GM12801 (cell line): ENCODE results near the gene SPECC1L.

Source experiments
- TF ChIP-seq, protein P1 (sequence below): IDR thresholded peaks from one replicate; pipeline ENCODE4 v1.5.1; 2011; ENCODE audit warnings: control low read depth; ENCODE audit not compliant: insufficient read length; ENCODE audit errors: extremely low read depth

The SPECC1L gene

DNA sequence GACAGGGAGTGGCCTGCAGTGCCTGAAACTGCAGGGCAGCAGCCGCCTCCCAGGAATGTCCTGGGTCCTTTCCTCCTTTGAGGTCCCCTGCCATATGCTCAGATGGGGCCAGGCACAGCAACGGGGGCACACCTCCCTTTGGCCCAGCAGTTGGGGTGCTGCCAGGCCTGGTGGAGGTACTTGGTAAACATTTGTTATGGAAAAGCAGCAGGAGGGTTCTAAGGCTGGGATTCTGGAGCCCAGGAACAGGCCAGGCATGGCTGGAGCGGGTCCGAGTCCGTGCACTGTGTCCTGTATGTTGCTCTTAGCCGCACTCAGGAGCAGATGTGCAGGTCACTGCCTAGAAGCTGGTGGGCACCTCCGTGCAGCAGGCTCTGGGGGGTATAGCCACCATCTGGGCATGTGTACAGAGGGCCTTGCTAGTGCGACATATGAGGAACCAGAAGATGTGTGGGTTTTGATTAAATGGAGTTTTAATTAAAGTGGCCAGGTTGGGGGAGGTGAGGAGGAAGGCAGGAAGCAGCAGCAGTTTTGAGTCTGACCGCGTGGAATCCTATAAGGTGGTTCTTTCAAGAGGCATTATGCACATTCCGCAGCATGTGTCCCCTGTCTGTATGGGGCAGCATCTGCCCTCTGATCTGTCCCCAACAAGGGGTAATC, 158.2 kb downstream of the SPECC1L start:
- TF ChIP-seq, protein P1, sequence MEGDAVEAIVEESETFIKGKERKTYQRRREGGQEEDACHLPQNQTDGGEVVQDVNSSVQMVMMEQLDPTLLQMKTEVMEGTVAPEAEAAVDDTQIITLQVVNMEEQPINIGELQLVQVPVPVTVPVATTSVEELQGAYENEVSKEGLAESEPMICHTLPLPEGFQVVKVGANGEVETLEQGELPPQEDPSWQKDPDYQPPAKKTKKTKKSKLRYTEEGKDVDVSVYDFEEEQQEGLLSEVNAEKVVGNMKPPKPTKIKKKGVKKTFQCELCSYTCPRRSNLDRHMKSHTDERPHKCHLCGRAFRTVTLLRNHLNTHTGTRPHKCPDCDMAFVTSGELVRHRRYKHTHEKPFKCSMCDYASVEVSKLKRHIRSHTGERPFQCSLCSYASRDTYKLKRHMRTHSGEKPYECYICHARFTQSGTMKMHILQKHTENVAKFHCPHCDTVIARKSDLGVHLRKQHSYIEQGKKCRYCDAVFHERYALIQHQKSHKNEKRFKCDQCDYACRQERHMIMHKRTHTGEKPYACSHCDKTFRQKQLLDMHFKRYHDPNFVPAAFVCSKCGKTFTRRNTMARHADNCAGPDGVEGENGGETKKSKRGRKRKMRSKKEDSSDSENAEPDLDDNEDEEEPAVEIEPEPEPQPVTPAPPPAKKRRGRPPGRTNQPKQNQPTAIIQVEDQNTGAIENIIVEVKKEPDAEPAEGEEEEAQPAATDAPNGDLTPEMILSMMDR = no peak

DNA sequence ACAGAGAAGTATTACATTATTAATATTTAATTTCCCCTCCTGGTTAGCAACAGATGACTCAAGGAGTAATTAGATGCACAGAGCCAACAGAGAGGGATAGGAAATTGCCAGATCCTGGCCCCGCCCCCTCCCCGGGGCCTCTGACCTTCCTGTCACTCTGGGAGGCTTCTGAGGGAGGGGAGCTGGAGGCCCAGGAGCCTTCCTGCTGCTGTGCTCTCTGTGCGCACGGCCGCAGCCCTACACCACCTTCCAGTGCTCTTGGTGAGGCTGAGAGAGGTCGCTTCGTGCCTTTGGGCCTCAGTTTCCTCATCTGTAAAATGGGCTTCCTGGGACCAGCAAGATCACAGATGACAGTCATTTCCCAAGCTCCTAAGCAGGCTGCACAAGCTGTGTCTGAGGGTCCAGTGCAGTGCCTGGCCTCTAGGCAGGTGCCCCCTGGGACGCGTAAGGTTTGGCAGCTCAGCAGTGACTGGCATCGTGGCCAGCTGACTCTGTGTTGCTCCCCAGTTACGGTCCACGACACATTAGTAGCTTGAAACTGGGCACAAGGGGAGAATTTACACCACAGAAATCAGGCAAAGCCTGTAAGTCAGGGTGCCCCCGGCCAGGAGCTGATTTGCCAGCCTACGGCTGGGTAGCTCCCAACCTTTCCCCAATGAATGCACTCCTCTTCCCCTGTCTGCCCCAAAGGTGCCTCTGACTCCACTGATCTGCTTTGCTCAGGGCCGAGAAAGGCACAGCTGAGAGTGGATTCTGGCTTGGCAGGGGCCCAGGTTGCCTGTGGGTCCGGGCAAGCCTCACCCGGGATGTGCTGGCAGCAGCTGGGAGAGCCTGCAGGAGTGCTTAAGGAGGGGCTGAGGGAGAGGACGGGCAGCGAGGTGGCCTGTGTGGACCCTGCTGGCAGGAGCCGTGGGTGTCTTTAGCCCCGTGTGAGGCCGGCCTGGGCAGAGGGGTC, 159.1 kb downstream of the SPECC1L start:
- TF ChIP-seq, protein P1 = no peak

GRCh38 chr22:24430431-24431308, 160.0 kb downstream of the SPECC1L start:
- TF ChIP-seq, protein P1 = no peak

- TF ChIP-seq, protein P1 = no peak
Measured at GRCh38 chr22:24431309-24432034, 160.8 kb downstream of the SPECC1L start.

- TF ChIP-seq, protein P1 = no peak
Measured at GRCh38 chr22:24432059-24432853, 161.6 kb downstream of the SPECC1L start.

- TF ChIP-seq, protein P1 = no peak
Measured at GRCh38 chr22:24433001-24433827, 162.6 kb downstream of the SPECC1L start.
